Fibroblast of lung (primary cell): Measurements from ENCODE around the gene BCL11A.

ENCODE experiments used
- CTCF ChIP-seq, 2 donors: IDR thresholded peaks in 1 of 2; conservative IDR thresholded peaks in 1 of 2; 1 replicate in 1 of 2; 2 replicates in 1 of 2; pipeline ENCODE4 v1.5.1; 2011 to 2012; ENCODE audit warnings: low read length in 2 of 2, control low read depth in 1 of 2, inconsistent platforms in 1 of 2, low read depth in 1 of 2, mild to moderate bottlenecking in 1 of 2
- EZH2 ChIP-seq: IDR thresholded peaks from 2 replicates; pipeline ENCODE4 v1.5.1; 2012; ENCODE audit warnings: low read length, control low read depth, mild to moderate bottlenecking; ENCODE audit errors: missing control alignments

GRCh38 chr2:60529785-60530627 is 23.4 kb downstream of the BCL11A start:
- TF ChIP-seq CTCF (conservative IDR thresholded peaks at IDR 0.05 in 1 of 2, IDR thresholded peaks at IDR 0.05 in 1 of 2; ENCODE audit: low read depth in 1 of 2, low read length in 2 of 2) (no peak), EZH2 (no peak)
